ENCODE measurements around the gene ROCK2. TPM values are rescaled to one million over a fixed set of nuclear protein-coding genes. Genes with fewer than 3 reads are reported as not detected.
A peak's percentile ranks its signal among the peaks of the same experiment; 100 is the strongest.

Gene ROCK2
- polyA plus RNA-seq, 3 donors, result 5.6 to 22.8 (median 17.3) TPM

DNA sequence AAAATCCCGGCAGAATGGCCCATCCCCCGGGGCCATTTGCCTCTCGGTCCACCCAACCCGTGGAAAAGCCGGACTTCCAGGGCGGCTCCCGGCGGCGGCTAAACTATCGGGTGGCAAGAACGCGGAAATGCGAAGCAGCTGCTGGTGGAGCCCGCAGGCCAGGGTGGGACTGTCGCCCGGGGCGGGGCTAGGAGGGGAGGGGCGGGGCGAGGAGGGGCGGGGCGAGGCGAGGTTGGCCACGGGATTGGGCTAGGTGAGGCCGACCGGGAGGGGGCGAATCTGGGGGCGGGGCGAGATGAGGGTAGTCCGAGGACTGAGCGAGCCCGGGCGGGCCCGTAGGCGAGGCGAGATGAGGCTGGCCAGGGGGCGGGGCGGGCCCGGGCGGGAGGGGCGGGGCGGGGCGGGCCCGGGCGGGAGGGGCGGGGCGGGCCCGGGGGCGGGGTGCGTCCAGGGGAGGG lies 189.5 kb downstream of the ROCK2 start:
- WGBS, 3 donors, result 0 to 1% (median 1%) methylated on average over 17 to 35 of the region's 49 CpGs
- H3K27ac ChIP-seq (ENCODE audit: low read depth, low read length), result peak overlapping the region; percentile 79

DNA sequence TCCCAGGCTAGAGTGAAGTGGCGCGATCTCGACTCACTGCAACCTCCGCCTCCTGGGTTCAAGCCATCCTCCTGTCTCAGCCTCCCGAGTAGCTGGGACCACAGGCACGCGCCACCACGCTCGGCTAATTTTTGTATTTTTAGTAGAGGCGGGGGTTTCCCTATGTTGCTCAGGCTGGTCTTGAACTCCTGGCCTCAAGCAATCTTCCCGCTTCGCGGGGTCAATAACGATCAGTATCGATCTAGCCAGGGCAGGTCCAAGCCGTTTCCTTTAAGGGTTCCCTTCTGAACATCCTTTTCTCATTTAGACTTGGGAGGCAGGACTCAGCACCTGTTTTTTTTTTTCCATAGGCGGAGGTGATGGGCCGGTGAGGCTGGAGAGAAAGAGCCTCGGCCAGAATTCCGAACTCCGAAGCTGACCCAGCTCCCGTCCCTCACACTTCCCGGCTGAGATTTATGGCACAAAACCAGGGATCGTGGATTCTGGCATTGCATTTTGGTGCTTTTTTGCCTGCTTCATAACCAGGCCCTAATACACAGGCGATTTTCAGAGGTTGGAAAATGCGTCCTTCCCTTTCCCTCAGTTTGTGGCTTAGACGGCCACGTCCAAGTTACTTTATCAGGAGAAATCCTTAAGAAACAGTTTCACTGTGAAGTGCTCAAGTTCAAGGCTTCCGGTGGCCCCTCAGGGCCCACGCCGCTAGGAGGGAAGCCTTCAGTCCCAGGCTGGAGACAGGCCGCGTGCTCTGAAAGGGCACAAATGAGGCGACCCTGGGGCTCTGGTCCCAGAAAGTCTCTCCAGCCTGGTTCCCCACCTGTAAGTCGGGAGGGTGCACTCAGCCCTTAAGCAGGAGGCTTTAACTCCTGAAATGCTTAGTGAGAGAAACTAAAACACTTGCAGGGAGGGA lies 190.2 kb downstream of the ROCK2 start:
- peak overlapping the region; percentile 79 for H3K27ac ChIP-seq (ENCODE audit: low read depth, low read length)
- 53 to 62% (median 57%) methylated on average over 35 of the region's 35 CpGs for WGBS, 3 donors

DNA sequence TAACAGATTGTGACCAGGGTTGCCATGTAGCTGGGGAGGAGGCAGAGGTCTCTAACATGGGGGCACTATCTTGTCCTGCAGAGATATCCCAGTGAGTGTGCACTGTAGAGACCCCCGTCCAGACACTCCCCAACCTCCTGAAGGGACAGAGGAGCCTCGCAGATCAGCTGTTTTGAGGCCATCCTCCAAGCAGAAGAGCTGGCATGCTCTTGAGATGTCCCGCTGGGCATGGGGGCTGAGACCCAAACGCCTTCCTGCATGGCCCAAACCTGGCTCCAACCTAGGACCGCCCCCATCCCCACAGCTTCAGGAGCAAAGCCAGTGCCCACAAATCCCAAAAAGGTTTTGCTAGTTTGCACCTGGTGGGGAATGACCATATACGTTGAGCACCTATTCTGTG lies 191.8 kb downstream of the ROCK2 start:
- H3K27ac ChIP-seq (ENCODE audit: low read depth, low read length), result no peak overlapping the region
- 87 to 94% (median 91%) methylated on average over 6 of the region's 6 CpGs for WGBS, 3 donors

DNA sequence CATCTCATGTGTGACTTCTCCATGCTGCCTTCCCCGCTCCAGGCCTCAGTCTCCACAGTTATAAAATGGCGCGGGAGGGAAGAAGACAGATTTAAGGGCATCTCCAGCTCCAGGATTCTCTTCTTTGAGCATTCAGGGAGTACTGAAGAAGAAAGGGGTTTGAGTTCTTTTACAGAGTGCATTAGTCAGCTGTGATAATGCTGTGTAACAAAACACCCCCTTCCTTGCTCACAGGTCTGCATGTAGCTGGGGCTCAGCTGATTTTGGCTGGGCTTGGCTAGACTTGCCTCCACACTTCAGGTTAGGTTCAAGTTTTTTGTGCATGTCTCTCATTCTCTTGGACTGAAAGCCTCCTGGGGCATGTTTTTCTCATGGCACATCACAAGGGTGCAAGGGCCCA lies 197.2 kb downstream of the ROCK2 start:
- no peak overlapping the region for H3K27ac ChIP-seq (ENCODE audit: low read depth, low read length)
- WGBS, 3 donors, result 31 to 33% (median 33%) methylated on average over 3 of the region's 3 CpGs

DNA sequence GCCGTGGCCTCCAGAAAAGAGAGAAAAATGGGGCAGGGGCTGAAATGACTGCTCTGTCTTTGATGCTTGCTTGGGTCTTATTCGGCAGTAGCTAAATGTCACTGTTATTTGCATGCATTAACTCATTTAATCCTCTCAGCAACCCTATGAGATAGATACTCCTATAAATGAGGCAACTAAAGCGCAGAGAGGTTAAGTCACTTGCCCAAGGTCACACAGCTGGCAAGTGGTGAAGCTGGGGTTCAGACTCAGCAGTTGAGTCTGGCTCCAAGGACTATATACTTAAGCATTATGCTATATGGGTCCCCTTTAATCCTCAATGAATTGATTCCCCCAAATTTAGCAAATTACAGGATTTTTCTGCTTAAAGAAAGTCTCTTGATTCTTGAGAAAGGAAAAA lies 198.4 kb downstream of the ROCK2 start:
- 94 to 96% (median 95%) methylated on average over 3 of the region's 3 CpGs for WGBS, 3 donors
- H3K27ac ChIP-seq (ENCODE audit: low read depth, low read length), result no peak overlapping the region

DNA sequence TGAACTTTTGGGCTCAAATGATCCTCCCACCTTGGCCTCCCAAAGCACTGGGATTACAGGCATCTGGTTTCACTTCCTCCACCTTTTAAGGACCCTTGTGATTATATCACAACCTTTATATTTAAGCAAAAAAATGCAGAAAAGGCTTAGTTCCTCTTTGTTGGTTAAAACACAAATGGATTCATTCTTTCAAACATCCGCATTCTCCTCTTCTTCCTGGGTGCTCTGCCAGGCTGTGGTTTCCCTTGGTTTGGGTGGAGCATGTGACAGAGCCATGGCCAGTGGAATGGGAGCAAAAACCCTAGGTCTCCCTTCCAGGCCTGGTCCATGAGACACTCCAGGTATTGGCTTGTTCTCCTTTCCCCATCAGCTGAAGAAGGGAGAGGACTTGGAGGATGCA lies 199.1 kb downstream of the ROCK2 start:
- no peak overlapping the region for H3K27ac ChIP-seq (ENCODE audit: low read depth, low read length)
- 47 to 89% (median 65%) methylated on average over 1 of the region's 1 CpG for WGBS, 3 donors

DNA sequence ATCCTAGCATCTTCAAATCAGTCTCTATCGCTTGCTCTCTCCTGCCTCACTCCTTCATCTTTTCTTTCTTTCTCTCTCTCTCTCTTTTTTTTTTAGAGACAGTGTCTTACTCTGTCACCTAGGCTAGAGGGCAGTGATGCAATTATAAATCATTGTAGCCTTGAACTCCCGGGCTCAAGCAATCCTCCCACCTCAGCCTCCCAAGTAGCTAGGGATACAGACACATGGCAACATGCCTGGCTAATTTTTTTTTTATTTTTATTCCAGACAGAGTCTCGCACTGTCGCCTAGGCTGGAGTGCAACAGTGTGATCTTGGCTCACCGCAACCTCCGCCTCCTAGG lies 199.7 kb downstream of the ROCK2 start:
- H3K27ac ChIP-seq (ENCODE audit: low read depth, low read length), result no peak overlapping the region
- WGBS, 3 donors, result 72 to 93% (median 75%) methylated on average over 6 of the region's 6 CpGs

DNA sequence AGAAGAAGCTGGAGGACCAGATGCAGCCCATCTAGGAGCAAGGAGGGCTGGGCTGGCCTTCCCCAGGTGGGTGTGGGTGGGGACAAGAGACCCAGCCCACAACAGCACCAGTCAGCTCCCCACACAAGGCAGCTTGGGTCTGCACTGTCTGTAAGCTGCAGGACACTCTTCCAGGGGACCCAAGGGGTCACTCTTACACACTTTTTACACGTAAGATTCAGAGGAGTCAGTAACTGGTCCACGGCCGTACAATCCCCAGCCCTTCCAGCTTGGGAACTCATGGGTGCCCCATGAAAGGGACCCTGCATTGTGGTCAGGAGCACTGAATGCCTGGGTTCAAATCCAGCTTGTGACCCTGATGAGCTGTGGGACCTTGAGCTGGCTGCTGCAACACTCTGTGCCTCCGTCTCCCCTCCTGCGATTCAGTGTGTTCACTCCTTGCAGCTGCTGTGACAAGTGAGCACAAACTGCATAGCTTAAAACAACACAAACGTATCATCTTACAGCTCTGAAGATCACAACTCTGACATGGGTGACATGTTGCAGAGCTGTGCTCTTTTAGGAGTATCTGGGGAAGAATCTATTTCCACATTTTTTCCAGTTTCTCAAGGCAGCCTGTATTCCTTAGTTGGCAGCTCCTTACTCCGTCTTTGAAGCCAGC lies 200.2 kb downstream of the ROCK2 start:
- WGBS, 3 donors, result 75 to 89% (median 77%) methylated on average over 7 of the region's 7 CpGs
- H3K27ac ChIP-seq (ENCODE audit: low read depth, low read length), result no peak overlapping the region

DNA sequence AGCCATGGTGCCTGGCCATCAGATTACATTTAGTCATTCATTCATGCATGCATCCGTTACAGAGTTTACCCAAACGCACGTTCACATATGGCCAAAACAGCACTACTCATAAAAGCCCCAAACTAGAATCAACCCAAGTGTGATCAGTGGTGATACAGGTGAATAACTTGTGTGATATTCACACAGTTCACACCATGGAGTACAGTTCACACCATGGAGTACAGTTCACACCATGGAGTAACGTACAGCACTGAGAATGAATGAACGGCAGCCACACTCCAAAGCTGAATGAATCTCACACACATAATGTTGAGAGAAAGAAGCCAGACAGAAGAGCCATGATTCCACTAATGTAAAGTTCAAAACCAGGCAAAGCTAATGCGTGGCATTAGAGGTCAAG lies 201.4 kb downstream of the ROCK2 start:
- H3K27ac ChIP-seq (ENCODE audit: low read depth, low read length), result no peak overlapping the region
- WGBS, 3 donors, result 83 to 86% (median 84%) methylated on average over 6 of the region's 6 CpGs

DNA sequence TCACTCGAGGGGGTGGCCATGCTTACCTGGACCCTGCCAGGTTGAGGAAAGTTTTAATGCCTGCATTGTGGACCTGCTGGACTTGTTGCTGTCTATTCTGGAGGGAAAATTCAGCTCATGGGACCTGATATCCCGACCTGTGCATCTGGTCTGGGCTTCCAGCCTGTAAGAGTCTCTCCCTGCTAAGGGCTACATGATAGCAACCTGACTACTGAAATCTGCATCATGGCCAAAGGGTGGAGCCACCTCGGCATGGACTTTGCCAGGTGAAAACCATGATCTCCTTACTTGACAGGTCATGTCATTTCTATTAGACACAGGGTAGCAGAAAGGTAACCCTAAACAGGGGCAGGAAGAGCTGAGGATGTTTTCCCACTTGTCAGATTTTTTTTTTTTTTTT lies 202.1 kb downstream of the ROCK2 start:
- no peak overlapping the region for H3K27ac ChIP-seq (ENCODE audit: low read depth, low read length)
- 72 to 78% (median 77%) methylated on average over 3 of the region's 3 CpGs for WGBS, 3 donors

DNA sequence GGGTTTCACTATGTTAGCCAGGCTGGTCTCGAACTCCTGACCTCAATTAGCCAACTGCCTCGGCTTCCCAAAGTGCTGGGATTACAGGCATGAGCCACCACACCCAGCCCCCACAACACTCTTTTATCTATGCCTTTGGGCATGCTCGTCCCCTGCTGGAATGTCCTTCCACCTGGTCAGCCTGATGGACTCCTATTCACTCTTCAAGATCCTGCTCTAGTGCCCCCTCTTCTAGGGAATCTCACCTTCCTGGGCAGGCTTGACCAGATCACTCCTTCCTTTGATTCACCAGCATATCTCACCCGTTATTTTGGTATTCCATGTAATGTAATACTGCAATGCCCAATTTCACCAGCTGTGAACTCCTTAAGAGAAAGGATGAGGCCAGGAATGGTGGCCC lies 203.1 kb downstream of the ROCK2 start:
- WGBS, 3 donors, result 85 to 87% (median 87%) methylated on average over 4 of the region's 4 CpGs
- H3K27ac ChIP-seq (ENCODE audit: low read depth, low read length), result no peak overlapping the region

DNA sequence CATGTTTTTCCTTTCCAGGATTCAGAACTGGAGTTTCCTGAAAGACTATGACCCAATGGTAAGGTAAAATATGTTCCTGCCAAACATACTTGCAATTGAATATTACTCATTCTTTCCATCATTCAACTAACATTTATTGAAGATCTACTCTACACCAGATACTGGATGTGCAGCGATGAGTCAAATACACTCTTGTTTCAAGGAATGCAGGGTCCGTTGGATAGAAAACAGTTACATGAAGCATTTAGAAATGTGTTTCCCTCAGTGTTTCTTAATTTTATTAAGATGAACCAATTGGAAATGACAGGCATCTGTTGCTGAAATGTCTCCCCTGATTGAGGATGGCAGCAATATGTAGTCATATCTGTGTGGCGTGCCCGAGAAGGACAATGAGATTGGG lies 203.9 kb downstream of the ROCK2 start:
- no peak overlapping the region for H3K27ac ChIP-seq (ENCODE audit: low read depth, low read length)
- 78 to 90% (median 85%) methylated on average over 4 of the region's 4 CpGs for WGBS, 3 donors

DNA sequence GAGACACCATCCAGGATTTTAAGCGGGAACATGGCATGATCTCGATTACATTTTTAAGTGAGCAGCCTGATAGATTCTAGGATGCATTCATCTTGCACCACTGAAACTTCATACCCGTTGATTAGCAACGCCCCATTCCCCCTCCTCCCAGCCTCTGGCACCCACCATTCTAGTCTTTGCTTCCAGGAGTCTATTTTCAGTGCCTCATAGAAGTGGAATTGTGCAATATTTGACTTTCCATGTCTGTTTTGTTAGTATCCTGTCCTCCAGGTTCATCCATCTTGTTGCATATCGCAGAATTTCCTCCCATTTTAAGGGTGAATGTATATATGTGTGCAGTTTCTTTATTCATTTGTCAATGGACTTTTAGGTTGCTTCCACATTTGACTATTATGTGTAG lies 210.1 kb downstream of the ROCK2 start:
- 82 to 91% (median 85%) methylated on average over 5 of the region's 5 CpGs for WGBS, 3 donors
- no peak overlapping the region for H3K27ac ChIP-seq (ENCODE audit: low read depth, low read length)

DNA sequence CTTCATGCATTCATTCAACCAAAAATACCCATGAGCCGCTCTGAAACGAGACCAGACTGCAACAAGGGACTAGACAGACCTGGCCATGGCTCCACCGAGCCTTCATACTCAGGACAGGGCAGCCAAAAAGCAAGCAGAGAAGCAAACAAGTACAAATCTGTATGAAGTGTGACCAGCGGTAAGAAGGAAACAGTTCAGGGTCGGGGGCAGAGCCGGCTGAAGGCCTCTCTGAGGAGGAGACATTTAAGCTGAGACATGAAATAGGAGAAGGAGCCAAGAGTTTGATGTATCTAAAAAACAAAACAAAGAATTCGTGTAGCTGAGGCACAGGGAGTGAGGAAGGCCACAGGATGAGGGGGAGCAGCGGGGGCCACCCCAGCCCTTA lies 210.5 kb downstream of the ROCK2 start:
- no peak overlapping the region for H3K27ac ChIP-seq (ENCODE audit: low read depth, low read length)
- WGBS, 3 donors, result 67 to 69% (median 68%) methylated on average over 8 of the region's 8 CpGs

DNA sequence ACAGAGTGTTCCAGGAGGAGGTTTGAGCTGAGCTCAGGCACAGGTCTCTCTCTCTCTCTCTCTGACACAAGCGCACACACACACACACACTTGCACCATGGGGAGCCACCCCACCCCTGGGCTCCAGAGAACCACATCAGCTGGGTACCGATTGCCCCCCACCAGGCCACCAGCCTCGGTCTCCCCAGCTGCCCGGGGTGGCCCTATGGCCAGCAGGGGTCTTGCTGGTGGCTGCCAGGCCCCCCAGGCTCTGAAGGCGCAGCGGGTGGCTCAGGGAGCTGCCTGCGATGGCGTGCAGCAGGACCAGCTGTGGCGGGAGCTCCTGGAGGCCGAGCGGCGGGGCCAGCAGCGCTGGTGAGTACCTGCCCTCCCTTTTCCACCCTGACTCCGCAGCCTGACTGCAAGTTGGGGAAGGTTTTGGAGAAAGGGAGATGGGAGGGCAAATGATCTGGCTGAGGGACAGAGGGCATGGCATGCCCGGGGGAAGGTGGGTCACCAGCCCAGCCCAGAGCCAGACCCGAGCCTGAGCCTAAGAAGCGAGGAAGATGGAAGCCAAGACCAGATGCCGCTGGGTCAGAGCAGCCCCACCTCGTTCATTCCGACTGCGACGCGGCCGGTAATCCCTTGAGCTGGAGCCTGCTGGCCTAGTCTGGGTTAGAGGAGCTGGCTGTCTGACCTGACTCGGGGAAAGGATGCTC lies 211.0 kb downstream of the ROCK2 start:
- 16 to 39% (median 25%) methylated on average over 20 to 25 of the region's 25 CpGs for WGBS, 3 donors
- no peak overlapping the region for H3K27ac ChIP-seq (ENCODE audit: low read depth, low read length)

DNA sequence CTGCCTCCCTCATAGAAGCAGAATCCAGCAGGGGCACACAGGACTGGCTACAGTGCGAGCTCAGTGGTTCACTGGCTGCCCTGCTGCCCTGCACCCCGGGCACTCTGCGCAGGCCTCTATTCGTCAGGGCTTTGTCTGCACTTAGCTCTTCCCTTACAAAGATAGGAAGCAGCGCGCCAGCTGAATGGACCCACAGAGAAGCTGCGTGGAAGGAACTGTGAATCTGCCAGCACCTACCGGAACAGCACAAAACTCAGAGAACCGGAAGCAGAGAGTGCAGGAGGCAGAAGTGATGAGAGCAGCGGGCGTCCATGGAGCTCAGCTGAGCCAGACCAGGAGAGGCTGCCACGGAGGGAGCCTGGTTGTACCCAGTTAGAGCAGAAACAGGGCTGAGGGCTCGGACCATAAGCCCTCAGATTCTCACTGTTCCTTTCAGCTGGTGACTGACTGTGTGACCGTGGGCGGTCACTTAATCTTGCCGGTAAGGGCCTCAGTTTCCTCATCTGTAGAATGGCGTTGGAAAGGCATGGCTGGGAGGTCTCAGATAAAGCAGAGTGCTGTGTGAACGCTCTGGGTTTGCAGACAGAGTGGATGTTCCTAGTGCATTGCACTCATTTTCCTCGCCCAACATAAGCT lies 212.3 kb downstream of the ROCK2 start:
- 72 to 76% (median 73%) methylated on average over 19 of the region's 19 CpGs for WGBS, 3 donors
- H3K27ac ChIP-seq (ENCODE audit: low read depth, low read length), result no peak overlapping the region

DNA sequence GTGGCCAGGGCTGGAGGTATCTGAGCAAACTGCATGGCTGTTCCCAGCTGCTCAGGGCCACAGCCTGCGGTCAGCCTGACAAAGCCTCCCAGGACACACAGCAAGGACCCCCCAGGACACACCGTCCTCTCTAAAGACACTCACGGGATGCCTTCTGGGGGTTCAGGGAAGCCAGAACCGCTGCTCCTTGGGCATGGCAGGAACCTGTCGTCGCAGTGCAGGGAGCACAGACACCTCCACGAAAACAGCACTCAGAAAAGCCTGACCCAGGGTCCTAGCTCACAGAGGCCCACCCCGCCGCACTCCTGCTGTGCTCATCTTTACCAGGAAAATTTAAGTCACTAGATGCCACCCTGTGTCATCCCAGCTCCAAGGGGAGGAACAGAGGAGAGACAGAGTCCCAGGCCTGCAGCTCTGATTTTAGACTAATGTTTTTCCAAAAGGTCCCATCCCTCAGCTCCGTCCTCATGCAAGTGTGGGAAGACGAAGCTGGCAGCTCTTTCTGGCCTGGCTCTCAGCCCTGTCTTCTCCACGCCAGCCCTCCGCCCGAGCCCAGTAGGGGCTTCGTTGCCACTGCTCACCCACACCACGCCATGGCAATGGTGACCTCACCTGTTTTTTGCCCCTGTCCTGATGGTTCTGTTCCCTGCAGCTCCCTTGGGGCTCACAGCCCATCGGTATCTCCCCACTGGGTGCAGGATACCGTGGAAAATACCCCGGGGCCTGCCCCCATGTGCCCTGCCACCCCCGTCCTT lies 213.1 kb downstream of the ROCK2 start:
- 88 to 94% (median 88%) methylated on average over 20 of the region's 20 CpGs for WGBS, 3 donors

More for the DNA sequence above, 213.1 kb downstream of the ROCK2 start:
- H3K27ac ChIP-seq (ENCODE audit: low read depth, low read length), result no peak overlapping the region
